Measurements from ENCODE around the gene PECR. TPM values are rescaled to one million over a fixed set of nuclear protein-coding genes. Genes with fewer than 3 reads are reported as not detected.

The PECR gene
- total RNA-seq, 4 donors from 2014 or later = 44.6 to 85.6 (median 54.3) TPM

GRCh38 chr2:216051350-216051749 is 30.3 kb downstream of the PECR start:
- Histone ChIP-seq H3K36me3 (peaks cover 0 to 19% (median 0%) of the 10 kb centered on the region in 3 donors), H3K4me1 (no peaks in the 10 kb centered on the region), H3K27me3 (no peaks in the 10 kb centered on the region), H3K27ac (no peak overlapping the region), H3K4me3 (no peak overlapping the region), H3K9me3 (no peaks in the 10 kb centered on the region)
- no peak for DNase-seq
- TF ChIP-seq POLR2A (IDR thresholded peaks at IDR 0.05) = no peak
- no peak for TF ChIP-seq CTCF (IDR thresholded peaks at IDR 0.05)

- no peak for DNase-seq
- TF ChIP-seq CTCF (IDR thresholded peaks at IDR 0.05) (no peak), POLR2A (IDR thresholded peaks at IDR 0.05) (no peak)
Observed at GRCh38 chr2:216049452-216049851, 32.2 kb downstream of the PECR start.

GRCh38 chr2:216047397-216047796 is 34.2 kb downstream of the PECR start:
- TF ChIP-seq POLR2A (IDR thresholded peaks at IDR 0.05) (no peak), CTCF (IDR thresholded peaks at IDR 0.05) (no peak)
- Histone ChIP-seq H3K27me3 (no peaks in the 10 kb centered on the region), H3K4me3 (no peak overlapping the region), H3K36me3 (peaks cover 0 to 30% (median 0%) of the 10 kb centered on the region in 3 donors), H3K9me3 (no peaks in the 10 kb centered on the region), H3K27ac (no peak overlapping the region), H3K4me1 (no peaks in the 10 kb centered on the region)
- DNase-seq = no peak

More at GRCh38 chr2:216049452-216049851, 32.2 kb downstream of the PECR start:
- Histone ChIP-seq H3K27ac (no peak overlapping the region), H3K4me3 (no peak overlapping the region), H3K4me1 (no peaks in the 10 kb centered on the region), H3K36me3 (peaks cover 0 to 20% (median 0%) of the 10 kb centered on the region in 3 donors), H3K9me3 (no peaks in the 10 kb centered on the region), H3K27me3 (no peaks in the 10 kb centered on the region)

- Histone ChIP-seq H3K27me3 (no peaks in the 10 kb centered on the region), H3K4me1 (no peaks in the 10 kb centered on the region), H3K36me3 (peaks cover 0 to 52% (median 0%) of the 10 kb centered on the region in 3 donors), H3K27ac (no peak overlapping the region), H3K4me3 (no peak overlapping the region), H3K9me3 (no peaks in the 10 kb centered on the region)
- no peak for TF ChIP-seq POLR2A (IDR thresholded peaks at IDR 0.05)
- TF ChIP-seq CTCF (IDR thresholded peaks at IDR 0.05) = no peak
- DNase-seq = no peak
Observed at GRCh38 chr2:216044883-216045486, 36.6 kb downstream of the PECR start.

- Histone ChIP-seq H3K4me3 (no peak overlapping the region), H3K27ac (no peak overlapping the region), H3K36me3 (peaks cover 0 to 55% (median 0%) of the 10 kb centered on the region in 3 donors), H3K4me1 (no peaks in the 10 kb centered on the region), H3K9me3 (no peaks in the 10 kb centered on the region), H3K27me3 (no peaks in the 10 kb centered on the region)
- DNase-seq = no peak
- no peak for TF ChIP-seq CTCF (IDR thresholded peaks at IDR 0.05)
- no peak for TF ChIP-seq POLR2A (IDR thresholded peaks at IDR 0.05)
Observed at GRCh38 chr2:216043949-216044348, 37.7 kb downstream of the PECR start.

All from Peyer's patch (tissue), 4 donors.